HTR-8/SVneo (cell line): ENCODE results near the gene NHP2.
"Not testable (repeated sequence)": the region's sequence is repeated elsewhere in the genome, so short reads cannot be mapped to it uniquely, and the experiment has no call there.

ENCODE experiments used
- DNase-seq: peaks from one replicate; pipeline ENCODE4 v3.0.0; 2011; ENCODE audit warnings: low spot score, mixed read lengths; ENCODE audit not compliant: insufficient read length
- FAIRE-seq: peaks from 2 replicates; lab custom pipeline; 2011; peaks lifted over from hg19 to GRCh38; lab: Jason Lieb, UNC

The NHP2 gene

GRCh38 chr5:178136990-178137389 is 16.7 kb downstream of the NHP2 start:
- FAIRE-seq, result no peak
- DNase-seq, result no peak

- DNase-seq (no peak), FAIRE-seq (no peak)
These were observed 22.2 kb downstream of the NHP2 start for GRCh38 chr5:178131446-178131996.

DNA sequence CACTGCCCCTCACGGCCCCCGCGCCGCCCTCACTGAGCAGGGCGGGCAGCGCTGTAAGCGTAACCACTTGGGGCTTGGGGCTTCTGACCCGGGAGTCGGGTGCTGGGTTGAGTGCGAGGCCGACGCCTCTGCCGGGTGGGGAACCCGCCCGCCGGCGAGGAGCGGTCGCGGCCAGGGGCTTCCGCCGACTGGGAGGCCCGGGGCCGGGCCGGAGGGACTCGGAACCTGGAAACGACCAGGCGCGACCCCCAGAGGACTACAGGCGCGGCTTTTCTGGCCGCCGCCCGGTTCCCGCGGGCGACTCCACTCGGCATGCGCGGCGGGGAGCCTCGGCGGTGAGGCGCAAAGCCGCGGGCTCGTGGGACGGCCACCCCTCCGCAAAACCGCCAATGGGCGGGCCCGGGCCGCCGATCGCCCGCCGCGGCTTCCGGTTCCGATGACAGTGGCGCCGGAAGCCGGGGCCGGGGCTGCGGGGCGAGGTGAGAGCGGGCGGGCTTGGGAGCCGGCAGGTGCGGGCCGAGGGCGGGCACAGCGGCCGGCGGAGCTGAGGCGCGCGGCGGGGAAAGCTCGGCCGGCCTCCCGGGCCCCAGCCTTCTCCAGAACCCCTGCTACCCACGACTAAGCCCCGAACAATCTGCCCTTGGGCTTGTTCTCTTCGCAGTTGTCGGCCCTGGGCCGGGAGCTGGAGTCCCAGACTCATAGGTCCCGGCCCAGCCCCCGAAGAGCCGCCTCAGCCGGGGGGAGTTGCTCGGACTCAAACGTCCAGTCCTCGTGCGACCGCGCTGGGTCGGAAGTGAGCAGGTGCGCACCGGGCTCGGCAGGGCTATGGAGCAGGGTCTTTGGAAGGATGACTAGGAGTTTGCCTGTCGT is 22.9 kb downstream of the NHP2 start, which contains the start of gene RMND5B:
Gene RMND5B, plus strand, starts transcription at position 439 of the 870 bp plus-strand sequence. CDS start 7,106 bp downstream, outside the sequence.
- DNase-seq (peak; percentile 82), FAIRE-seq (peak; percentile 44)

DNA sequence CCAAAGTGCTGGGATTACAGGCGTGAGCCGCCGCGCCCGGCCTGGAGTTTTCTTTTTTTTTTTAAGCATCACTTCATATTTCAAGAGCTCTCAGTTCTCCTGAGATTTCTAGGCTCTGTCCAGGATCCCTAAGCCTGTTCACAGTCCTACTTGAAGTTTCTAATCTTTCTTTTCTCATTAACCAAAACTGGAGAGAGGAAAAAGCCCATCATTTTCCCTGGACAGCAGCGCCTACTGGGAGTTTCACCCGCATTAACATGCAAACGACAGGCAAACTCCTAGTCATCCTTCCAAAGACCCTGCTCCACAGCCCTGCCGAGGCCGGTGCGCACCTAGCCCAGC is 23.5 kb downstream of the NHP2 start:
- DNase-seq, FAIRE-seq: not testable (repeated sequence)

DNA sequence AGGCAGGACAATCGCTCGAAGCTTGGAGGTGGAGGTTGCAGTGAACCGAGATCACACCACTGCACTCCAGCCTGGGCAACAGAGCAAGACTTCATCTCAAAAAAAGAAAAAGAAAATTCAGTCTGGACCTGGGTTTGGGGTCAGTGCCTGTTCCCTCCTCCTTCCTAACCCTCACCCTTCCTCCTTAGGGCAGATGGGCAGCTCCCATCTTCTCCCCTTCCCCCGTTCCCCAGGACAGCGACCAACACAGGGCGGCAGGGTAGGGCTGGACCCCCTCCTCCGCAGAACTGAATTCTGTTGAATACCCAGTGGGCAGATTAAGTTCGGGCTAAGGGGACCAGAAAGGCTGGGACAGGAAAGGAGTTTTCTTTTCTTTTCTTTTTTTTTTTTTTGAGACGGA is 24.4 kb downstream of the NHP2 start:
- no peak for FAIRE-seq

GRCh38 chr5:178127300-178128009 is 26.2 kb downstream of the NHP2 start:
- not testable (repeated sequence) for FAIRE-seq, DNase-seq

More for the DNA sequence above, 24.4 kb downstream of the NHP2 start:
- no peak for DNase-seq

GRCh38 chr5:178126556-178126955 is 27.1 kb downstream of the NHP2 start:
- DNase-seq (no peak), FAIRE-seq (no peak)

- FAIRE-seq, result no peak
- DNase-seq, result no peak
These were observed 28.3 kb downstream of the NHP2 start for GRCh38 chr5:178125253-178125906.

DNA sequence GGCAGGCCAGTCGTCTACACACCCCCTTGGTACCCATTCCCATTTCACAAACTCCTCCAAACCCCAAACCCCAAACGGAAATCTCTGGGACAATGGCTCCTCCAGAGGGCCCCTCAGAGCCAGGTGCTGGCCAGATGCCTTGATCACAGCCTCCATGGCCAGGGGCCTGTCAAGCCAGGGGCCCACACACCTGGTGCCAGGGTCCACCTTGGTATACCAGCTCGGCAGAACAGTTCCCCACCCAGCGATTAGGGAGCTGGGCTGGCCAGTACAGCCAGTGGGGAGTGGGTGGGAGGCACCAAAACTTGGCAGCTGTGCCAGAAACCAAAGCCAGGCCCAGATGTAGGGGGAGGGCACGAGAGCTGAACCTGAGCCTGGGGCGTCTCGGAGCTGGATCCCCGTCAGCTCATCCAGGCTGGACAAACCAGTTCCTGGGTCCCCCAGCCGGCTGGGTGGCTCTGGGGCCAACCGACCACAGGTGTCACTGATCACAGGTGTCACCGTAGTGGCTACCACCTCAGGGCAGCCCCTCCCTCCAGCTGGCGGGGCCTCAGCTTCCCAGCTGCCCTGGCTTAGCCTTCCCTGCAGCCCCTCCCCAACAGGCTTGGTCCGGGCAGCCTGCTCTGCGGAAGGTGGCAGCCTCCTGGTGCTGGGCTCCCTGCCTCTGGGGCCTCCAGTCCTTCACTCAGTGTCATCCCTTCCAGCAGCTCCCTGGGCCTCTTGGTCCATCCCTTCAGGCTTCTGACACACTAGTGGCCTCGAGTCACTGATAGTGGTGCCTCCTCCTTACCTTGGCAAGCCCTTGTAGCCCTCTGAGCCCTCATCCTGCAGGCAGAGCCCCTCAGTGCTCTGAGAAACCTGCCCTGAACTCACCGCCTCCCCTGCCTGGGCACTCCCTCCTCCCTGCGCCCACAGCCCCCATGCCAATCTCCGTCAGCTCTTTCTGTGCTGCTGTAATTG is 29.4 kb downstream of the NHP2 start:
- FAIRE-seq (no peak), DNase-seq (no peak)

GRCh38 chr5:178123094-178123965 is 30.4 kb downstream of the NHP2 start:
- FAIRE-seq, result no peak
- no peak for DNase-seq

DNA sequence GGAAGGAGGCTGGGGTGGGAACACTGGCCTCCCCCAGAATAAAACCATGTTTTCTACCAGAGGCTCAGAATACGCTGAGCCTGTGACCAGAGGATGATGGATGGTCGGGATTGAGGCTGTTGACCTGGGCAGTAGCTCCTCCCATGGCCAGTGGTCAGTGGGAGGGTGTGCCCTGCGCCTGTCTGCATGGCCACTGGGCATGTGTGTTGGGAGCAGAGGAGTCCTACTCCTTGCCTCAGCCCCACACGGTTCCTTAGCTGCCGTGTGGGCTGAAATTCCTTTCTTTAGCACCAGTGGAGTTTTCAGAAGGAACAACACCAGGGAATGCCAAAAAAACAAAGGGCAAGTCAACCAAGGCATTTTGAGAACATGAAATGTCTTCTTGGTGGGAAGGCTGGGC is 31.3 kb downstream of the NHP2 start:
- FAIRE-seq (no peak), DNase-seq (no peak)

DNA sequence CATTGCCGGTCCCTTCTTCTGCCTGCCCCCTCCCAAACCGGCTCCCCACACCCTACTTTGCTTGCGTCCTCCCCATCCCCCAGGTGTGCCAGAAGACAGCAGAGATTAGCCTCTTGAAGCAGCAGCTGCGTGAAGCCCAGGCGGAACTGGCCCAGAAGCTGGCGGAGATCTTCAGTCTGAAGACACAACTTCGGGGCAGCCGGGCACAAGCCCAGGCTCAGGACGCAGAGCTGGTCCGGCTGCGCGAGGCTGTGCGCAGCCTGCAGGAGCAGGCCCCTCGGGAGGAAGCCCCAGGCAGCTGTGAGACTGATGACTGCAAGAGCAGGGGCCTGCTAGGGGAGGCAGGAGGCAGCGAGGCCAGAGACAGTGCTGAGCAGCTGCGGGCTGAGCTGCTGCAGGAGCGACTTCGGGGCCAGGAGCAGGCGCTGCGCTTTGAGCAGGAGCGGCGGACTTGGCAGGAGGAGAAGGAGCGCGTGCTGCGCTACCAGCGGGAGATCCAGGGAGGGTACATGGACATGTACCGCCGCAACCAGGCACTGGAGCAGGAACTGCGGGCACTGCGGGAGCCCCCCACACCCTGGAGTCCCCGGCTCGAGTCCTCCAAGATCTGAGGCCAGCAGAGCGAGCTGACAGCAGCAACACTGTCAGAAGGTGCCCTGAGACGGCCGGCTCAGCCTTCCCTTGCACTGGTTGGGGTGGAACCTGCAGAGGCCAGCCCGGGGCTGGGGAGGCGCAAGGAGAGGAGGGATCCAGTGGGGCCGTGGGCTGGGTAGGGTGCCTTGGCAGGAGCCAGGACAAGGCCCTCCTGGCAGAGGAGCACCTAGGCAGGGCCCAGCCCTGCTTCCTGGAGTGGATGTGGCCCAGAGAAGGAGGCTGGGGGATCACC is 32.1 kb downstream of the NHP2 start:
- DNase-seq, result no peak
- FAIRE-seq, result no peak

GRCh38 chr5:178120607-178121357 is 32.9 kb downstream of the NHP2 start:
- no peak for DNase-seq
- no peak for FAIRE-seq

- no peak for FAIRE-seq
- no peak for DNase-seq
These were observed 33.6 kb downstream of the NHP2 start for GRCh38 chr5:178119915-178120606.

DNA sequence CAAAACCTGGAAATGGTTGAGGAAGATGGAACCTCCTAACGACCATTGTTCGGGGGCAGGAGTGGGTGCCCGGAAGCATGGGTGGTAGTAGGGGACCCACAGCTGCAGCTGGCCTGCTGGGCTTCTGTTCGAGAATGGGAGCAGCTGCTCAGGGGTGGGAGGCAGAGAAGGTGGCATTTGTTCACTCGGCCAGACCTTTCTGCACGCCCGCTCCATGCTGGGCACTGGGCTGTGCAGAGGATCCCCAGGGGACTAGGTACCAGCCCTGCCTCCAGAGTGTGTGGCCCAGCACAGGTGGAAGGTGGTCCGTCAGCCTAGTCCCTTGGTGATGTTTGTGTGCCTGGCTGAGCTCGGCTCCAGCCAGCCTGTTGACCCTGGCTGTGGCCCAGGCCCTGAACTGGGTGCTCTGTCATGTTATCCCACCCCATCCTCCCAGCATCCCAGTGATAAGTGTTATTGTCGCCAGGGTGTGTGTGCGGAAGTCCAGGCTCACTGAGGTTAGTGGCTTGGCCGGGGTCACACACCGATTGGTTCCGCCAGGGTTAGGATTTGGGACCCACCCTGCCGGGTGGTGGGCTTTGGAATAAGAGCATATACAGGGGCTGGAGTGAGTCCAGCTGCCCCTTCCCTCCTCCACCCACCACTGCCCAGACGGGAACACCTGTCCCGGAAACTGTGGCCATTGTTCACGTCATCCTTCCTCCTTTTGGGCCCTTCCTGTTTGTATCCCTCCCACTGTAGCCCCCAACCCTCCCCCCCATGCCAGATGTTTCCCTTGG is 35.6 kb downstream of the NHP2 start:
- FAIRE-seq (no peak), DNase-seq (no peak)
